NCI-H510A treated with DMSO at 0.1 percent for 48 hours (cell line): Measurements from ENCODE around the gene DUSP19.

Experiments
- DNase-seq: peaks from one replicate; lab custom pipeline; 2025; lab: John Stamatoyannopoulos, UW

Gene DUSP19

DNA sequence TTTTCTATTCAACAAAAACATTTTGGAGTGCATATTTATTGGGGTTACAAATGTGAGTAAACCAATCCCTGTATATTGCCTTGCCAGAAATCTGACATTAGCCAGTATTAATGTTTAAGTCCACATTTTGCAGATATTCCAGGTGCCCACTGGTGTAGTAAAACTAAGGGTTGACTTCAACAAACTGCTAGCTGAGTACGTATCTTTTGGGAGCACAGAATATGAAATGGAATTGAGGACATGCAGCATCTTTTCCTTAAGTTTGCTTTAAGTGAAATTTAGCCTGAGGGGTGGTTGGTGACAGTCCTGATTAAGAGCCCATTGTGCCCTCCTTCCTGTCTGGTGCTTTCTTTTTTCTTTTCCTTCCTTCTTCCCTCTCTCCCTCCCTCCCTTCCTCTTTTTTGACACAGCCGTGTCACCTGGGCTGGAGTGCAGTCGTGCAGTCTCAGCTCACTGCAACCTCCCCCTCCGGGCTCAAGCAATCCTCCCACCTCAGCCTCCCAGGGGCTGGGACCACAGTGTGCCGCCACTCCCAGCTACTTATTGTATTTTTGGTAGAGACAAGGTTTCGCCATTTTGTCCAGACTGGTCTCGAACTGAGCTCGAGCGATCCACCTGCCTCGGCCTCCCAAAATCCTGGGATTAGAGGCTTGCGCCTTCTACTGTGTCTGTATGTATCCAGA lies 47.3 kb downstream of the DUSP19 start:
- no peak for DNase-seq

- no peak for DNase-seq
Measured at GRCh38 chr2:183126635-183127034, 48.1 kb downstream of the DUSP19 start.

DNA sequence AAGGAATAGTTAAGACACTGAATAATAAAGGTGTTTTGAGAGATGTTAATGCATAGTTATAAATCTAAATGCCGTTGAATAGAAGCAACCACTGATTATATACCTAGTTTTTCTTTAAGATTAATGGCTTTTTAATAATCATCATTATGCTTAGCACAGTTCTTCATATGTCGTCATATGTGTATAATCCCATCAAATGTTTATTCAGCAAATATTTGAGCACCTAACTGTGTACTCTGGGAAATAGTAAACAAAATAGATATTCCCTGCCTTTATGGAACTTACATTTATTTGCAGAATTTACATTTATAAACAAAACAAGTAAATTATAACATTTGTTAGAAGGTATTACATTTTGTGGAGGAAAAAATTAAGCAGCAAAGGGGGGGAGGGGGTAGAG lies 55.5 kb downstream of the DUSP19 start:
- no peak for DNase-seq

- DNase-seq, result no peak
Measured at GRCh38 chr2:183148955-183149354, 70.4 kb downstream of the DUSP19 start.

- DNase-seq, result no peak
Measured at GRCh38 chr2:183149489-183149888, 70.9 kb downstream of the DUSP19 start.
